DND-41 (cell line): ENCODE results near the gene ANKDD1B.

Experiments
- ATAC-seq: fragments of 200-7000 bp; cut with Tn5 transposase; 3 replicates; pipeline ENCODE4 v1.9.1; 2021; ENCODE audit warnings: low read depth; ENCODE audit not compliant: insufficient read depth
- DNase-seq: peaks from one replicate; pipeline ENCODE4 v3.0.0-alpha.2; 2020
- H2AFZ ChIP-seq: 2 replicates; pipeline ENCODE4 v1.6.0; 2012; ENCODE audit warnings: low read depth, low read length
- H3K27ac ChIP-seq: 2 replicates; pipeline ENCODE4 v1.5.1; 2012; ENCODE audit warnings: low read length, inconsistent platforms
- H3K27me3 ChIP-seq: fragments of 200-600 bp; sonication (generic); 2 replicates; pipeline ENCODE4 v1.6.0; 2012; ENCODE audit warnings: low read length, mild to moderate bottlenecking, inconsistent platforms; ENCODE audit not compliant: insufficient read depth, poor library complexity
- H3K36me3 ChIP-seq: 2 replicates; pipeline ENCODE4 v1.5.1; 2012; ENCODE audit warnings: low read length, inconsistent platforms; ENCODE audit not compliant: insufficient read depth
- H3K4me1 ChIP-seq: 2 replicates; pipeline ENCODE4 v1.5.1; 2012; ENCODE audit warnings: mild to moderate bottlenecking, low read length; ENCODE audit not compliant: insufficient read depth
- H3K4me2 ChIP-seq: 2 replicates; pipeline ENCODE4 v1.6.0; 2012; ENCODE audit warnings: mild to moderate bottlenecking, moderate library complexity, low read length, inconsistent platforms; ENCODE audit not compliant: insufficient read depth
- H3K4me3 ChIP-seq, 2 experiments: fragments of 200-600 bp in 1 of 2; shearing (Covaris generic) in 1 of 2; 2 replicates each; pipeline ENCODE4 v1.5.1; 2012 to 2016; ENCODE audit warnings: inconsistent platforms in 2 of 2, low read length in 2 of 2, mild to moderate bottlenecking in 2 of 2, low read depth in 1 of 2, moderate library complexity in 1 of 2
- H3K79me2 ChIP-seq: 2 replicates; pipeline ENCODE4 v1.6.0; 2012; ENCODE audit warnings: low read length, inconsistent platforms; ENCODE audit not compliant: insufficient read depth
- H3K9ac ChIP-seq: 2 replicates; pipeline ENCODE4 v1.6.0; 2012; ENCODE audit warnings: low read depth, mild to moderate bottlenecking, inconsistent platforms, low read length, moderate library complexity
- H3K9me3 ChIP-seq: 2 replicates; pipeline ENCODE4 v1.5.1; 2012; ENCODE audit warnings: low read length, moderate library complexity, mild to moderate bottlenecking, inconsistent platforms; ENCODE audit not compliant: insufficient read depth, severe bottlenecking
- H4K20me1 ChIP-seq: 2 replicates; pipeline ENCODE4 v1.6.0; 2012; ENCODE audit warnings: low read length; ENCODE audit not compliant: insufficient read depth
- CTCF ChIP-seq: IDR thresholded peaks from 2 replicates; pipeline ENCODE4 v1.5.1; 2012; ENCODE audit warnings: borderline replicate concordance, low read length, moderate library complexity, mild to moderate bottlenecking; ENCODE audit not compliant: poor library complexity, severe bottlenecking; ENCODE audit errors: extremely low read depth
- EZH2 ChIP-seq: IDR thresholded peaks from 3 replicates; pipeline ENCODE4 v1.6.1; 2012; ENCODE audit warnings: borderline replicate concordance, low read depth, mild to moderate bottlenecking, moderate library complexity, low read length, inconsistent platforms; ENCODE audit not compliant: severe bottlenecking

ANKDD1B gene

GRCh38 chr5:75656311-75657003, 45.2 kb downstream of the ANKDD1B start:
- peaks cover 2% of the 10 kb centered on the region for H3K27me3 ChIP-seq
- H3K9me3 ChIP-seq = no peaks in the 10 kb centered on the region
- H3K9ac ChIP-seq = no peak overlapping the region
- ATAC-seq = no peak
- H3K4me3 ChIP-seq = no peak overlapping the region
- H2AFZ ChIP-seq = no peak overlapping the region
- H3K36me3 ChIP-seq = no peaks in the 10 kb centered on the region
- H4K20me1 ChIP-seq = no peaks in the 10 kb centered on the region
- H3K79me2 ChIP-seq = no peaks in the 10 kb centered on the region
- TF ChIP-seq EZH2 (no peak), CTCF (no peak)
- no peak overlapping the region for H3K4me2 ChIP-seq
- no peak overlapping the region for H3K27ac ChIP-seq
- no peak for DNase-seq
- no peaks in the 10 kb centered on the region for H3K4me1 ChIP-seq

- Histone ChIP-seq H3K36me3 (no peaks in the 10 kb centered on the region), H2AFZ (no peak overlapping the region), H3K27ac (no peak overlapping the region), H3K4me2 (no peak overlapping the region), H3K4me1 (no peaks in the 10 kb centered on the region), H3K79me2 (no peaks in the 10 kb centered on the region), H3K9ac (no peak overlapping the region), H3K27me3 (peaks cover 2% of the 10 kb centered on the region), H3K9me3 (no peaks in the 10 kb centered on the region), H3K4me3 (no peak overlapping the region), H4K20me1 (no peaks in the 10 kb centered on the region)
- ATAC-seq (no peak), DNase-seq (no peak)
- TF ChIP-seq EZH2 (no peak), CTCF (no peak)
Measured at GRCh38 chr5:75659791-75660450, 48.7 kb downstream of the ANKDD1B start.

DNA sequence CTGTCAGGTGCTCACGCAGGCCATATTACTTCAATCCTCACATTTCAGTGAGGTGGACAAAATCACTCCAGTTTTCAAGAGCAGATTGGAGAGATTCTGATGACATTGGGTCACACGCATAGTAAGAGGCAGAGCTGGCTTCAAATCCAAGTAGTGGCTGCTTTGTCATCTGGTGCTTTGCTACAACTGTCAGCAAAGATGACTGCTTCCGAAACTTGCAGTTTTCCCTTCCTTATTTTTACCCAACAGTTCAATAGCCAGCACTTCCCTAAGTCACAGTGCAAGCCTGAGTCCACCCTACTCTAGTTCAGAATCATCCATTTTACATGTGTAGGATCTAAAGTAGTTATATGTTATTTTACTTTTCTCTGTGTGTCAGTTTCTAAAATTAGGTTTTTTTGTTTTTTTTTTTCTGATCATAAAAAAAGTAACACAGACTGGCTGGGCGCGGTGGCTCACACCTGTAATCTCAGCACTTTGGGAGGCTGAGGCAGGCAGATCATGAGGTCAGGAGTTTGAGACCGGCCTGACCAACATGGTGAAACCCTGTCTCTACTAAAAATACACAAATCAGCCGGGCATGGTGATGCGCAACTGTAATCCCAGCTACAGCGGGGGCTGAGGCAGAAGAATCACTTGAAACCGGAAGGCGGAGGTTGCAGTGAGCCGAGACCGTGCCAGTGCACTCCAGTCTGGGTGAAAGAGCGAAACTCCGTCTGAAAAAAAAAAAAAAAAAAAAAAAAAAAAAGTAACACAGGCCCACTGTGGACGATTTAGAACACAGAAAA, 49.6 kb downstream of the ANKDD1B start:
- no peaks in the 10 kb centered on the region for H4K20me1 ChIP-seq
- no peaks in the 10 kb centered on the region for H3K4me1 ChIP-seq
- H3K9me3 ChIP-seq = no peaks in the 10 kb centered on the region
- no peak overlapping the region for H3K27ac ChIP-seq
- H3K4me2 ChIP-seq = no peak overlapping the region
- no peak for TF ChIP-seq CTCF
- TF ChIP-seq EZH2 = no peak
- DNase-seq = no peak
- no peak overlapping the region for H2AFZ ChIP-seq
- H3K27me3 ChIP-seq = peaks cover 2% of the 10 kb centered on the region
- H3K9ac ChIP-seq = no peak overlapping the region
- H3K36me3 ChIP-seq = no peaks in the 10 kb centered on the region
- H3K4me3 ChIP-seq = no peak overlapping the region
- H3K79me2 ChIP-seq = no peaks in the 10 kb centered on the region
- no peak for ATAC-seq
